KBM-7 (cell line): ENCODE measurements around the gene HOXD4.

Experiments used
- DNase-seq: peaks from one replicate; pipeline ENCODE4 v3.0.0-alpha.2; 2015
- in situ Hi-C: fragments of 300-500 bp; cut with MboI; formaldehyde crosslinking; loops from 2 replicates; pipeline ENCODE4 v1.14.3; 2020; ENCODE audit warnings: low sequenced_read_pairs, low pct_unique_long_range_greater_than_20kb, mixed read lengths

HOXD4 gene

DNA sequence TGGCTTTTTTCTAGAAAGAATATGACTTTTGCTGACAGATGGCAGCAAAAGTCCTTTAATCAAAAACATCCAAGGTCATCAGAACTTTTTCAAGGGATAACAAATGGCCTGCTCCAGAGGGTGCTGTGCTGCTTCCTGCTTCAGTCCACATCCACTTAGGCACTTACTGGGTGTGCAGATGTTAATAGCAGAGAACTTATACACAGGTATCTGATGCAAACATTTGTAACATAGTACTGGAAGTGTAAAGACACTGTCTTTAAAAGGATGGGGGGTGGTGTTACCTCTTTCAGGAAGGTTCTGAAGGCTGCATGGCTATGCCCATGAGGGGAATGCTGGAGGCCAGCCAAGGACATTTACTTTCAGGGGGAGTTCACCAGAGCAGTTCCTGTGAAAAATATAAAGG lies 16.3 kb upstream of the HOXD4 start:
- in situ Hi-C loops: loop anchor here (25.0 kb wide), 2 partner anchors 327 to 1002 kb away; no protein-coding TSS in a partner anchor

DNA sequence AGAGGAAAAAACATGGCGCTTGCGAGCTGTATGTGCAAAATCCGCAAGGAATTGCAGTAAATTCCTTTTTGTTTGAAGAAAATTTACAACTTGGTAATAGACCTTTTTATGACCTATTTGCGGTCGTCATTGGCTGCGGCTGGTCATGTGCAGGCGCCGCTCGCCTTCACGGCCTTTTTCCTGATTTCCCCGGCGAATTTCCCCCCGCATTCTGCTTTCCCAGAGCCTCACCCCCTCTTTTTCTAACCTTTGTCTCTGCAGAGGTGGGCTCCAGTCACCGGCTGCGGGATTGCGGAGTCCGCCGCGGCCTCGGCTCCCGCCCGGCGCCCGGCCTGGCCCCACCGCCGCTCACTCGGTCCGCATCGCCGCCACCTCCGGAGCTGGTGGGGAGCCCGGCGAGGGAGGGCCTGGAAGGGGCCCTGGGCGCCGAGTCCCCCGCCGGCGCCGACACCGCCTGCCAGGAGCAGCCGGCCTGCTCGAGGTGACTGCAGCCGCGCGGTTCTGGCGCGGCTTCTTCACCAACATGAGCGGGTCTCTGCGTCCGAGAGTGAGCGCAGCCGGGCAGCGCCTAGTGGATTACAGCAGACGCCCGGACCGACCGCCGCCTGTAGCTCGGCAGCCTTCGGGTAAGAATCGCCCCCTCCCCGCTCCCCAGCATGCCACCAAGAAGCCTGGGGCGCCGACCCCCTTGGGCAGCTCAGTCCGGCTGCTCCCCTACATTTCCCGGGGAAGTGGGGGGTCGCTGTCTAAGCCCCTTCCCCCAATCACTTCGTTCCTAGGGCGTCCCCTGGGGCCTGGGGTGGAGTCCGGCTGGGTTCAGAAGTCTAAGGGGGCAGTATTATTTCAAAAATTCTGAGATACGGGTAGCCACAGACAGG lies 14.7 kb upstream of the HOXD4 start:
- in situ Hi-C loops: loop anchor here (25.0 kb wide), 2 partner anchors 326 to 1001 kb away; no protein-coding TSS in a partner anchor

More for the DNA sequence above, 16.3 kb upstream of the HOXD4 start:
- no peak for DNase-seq

GRCh38 chr2:176137252-176137580 lies 14.1 kb upstream of the HOXD4 start:
- in situ Hi-C loops: loop anchor here (25.0 kb wide), 2 partner anchors 325 to 1000 kb away; no protein-coding TSS in a partner anchor
- DNase-seq: no peak

More for the DNA sequence above, 14.7 kb upstream of the HOXD4 start:
- DNase-seq: no peak

DNA sequence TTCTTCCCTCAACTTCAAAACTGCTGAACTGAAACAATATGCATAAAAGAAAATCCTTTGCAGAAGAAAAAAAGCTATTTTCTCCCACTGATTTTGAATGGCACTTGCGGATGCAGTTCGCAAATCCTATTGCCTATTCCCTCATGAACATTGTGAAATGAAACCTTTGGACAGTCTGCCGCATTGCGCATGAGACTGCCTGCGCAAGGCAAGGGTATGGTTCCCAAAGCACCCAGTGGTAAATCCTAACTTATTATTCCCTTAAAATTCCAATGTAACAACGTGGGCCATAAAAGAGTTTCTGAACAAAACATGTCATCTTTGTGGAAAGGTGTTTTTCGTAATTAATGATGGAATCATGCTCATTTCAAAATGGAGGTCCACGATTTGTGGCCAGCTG lies 13.4 kb upstream of the HOXD4 start:
- in situ Hi-C loops: loop anchor here (25.0 kb wide), 2 partner anchors 324 to 999 kb away; no protein-coding TSS in a partner anchor
- DNase-seq: no peak

DNA sequence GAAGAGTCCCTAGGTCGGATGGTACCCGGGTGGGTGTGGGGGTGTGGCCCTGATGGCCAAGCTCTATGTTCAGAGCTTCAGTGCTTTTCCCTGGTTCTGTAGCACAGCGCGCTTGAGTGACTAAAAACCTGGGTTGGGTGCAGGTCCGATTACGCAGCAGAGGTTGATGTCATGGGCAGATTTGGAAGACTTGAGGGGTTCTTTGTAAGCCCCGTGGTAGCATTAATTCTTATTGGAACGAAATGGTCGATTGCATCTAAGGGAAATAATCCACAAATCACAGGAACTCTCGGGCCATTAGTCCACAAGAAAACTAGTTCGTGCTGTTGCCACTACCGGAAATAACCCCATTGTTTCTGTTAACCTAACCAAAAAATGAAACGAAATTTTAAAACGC lies 12.8 kb upstream of the HOXD4 start:
- in situ Hi-C loops: loop anchor here (25.0 kb wide), 2 partner anchors 324 to 999 kb away; no protein-coding TSS in a partner anchor
- no peak for DNase-seq

DNA sequence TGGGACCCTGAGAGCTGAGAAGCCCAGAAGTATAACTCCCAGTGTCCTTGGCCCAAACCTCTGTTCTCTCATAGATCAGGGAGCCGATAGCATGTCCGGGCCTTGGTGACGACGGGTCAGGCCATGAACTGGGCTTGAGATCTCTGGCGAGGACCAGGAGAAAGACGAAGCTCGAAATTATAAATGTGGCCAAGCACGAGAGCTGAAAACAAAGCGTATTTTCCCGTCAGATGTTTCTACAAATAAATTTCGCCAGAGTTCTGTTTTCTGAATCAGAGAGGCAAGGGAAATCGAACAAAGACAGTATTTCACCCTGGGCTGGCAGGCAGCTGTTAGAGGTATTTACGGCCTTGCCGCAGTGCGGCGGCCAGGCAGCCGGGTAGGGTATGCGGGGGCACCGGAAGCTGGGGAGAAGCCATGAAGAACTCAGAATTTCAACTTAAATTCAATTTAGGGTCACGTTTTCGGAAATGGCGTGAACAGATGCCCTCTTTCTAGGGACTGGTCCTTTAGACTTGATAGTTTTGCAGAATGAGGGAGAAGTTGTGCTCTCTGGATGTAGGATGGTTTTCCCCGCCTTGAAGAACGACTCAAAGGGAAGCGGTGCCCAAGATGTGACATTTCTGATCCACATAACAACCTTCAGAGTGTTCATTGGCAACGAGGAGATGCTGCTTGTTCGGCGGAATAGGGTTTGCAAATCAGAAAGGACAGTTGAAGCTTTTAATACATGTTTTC lies 12.3 kb upstream of the HOXD4 start:
- in situ Hi-C loops: loop anchor here (25.0 kb wide), 2 partner anchors 323 to 998 kb away; no protein-coding TSS in a partner anchor
- no peak for DNase-seq

- DNase-seq: no peak
- in situ Hi-C loops: loop anchor here (25.0 kb wide), 2 partner anchors 322 to 997 kb away; no protein-coding TSS in a partner anchor
These were observed 11.5 kb upstream of the HOXD4 start for GRCh38 chr2:176139661-176140512.

DNA sequence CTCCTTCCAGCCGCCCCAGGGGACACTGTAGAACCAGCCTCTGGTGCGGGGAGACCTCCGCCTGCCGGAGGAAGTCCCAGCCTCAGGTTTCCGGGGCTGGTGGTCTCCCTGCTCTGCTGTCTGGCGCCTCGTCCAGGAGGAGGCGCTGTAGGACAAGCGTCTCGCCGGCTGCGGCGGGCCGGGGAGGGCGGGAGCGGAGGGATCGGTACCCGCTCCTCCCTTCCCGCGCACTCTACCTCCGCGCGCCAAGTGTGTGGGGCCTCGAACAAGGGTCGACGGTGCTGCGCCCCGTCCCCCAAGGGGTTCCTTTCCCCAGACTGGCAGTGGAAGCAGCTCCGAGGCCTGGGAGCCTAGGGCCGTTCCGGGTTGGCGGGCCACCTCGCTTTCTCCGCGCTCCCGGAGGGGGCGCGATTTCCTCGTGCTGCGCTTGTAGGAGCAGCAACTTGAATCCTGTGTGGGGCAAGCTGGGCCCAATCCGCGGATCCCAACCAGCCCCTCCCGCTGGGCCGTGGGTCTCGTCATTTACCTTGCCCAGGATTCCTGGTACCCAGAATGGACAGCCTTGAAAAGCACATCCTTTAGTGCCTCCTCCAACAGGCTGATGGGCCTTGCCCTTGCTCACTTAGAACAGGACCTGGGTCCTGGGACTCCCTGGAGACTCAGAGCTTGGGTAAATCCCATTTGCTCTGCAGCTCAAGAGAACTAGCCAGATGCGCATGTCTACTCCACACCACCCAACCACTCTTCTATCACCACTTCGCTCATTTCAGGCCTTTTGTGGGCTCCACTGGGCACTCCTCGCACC lies 10.6 kb upstream of the HOXD4 start:
- in situ Hi-C loops: loop anchor here (25.0 kb wide), 2 partner anchors 322 to 997 kb away; no protein-coding TSS in a partner anchor

DNA sequence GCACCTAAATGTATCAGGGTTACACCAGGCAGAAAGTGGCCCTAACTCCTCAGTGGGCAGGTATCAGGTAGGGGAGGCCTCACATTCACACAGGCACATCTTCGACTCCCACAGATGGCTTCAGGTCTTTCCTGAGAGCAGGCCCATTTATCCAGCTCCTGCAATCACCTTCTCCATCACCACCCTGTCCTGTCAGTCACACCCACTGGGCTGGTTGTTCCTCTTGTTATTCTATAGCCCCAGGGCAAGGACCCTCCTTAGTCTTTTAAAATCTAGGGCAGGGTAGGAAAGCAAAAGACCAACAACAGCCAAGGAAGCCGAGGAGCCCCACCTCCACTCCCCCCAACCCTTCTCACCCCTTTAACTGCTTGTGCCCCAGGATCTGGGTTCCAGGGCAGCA lies 9.1 kb upstream of the HOXD4 start:
- DNase-seq: no peak
- in situ Hi-C loops: loop anchor here (25.0 kb wide), 2 partner anchors 320 to 995 kb away; no protein-coding TSS in a partner anchor

More for the DNA sequence above, 10.6 kb upstream of the HOXD4 start:
- peak; percentile 83 for DNase-seq

GRCh38 chr2:176145085-176145969 lies 6.0 kb upstream of the HOXD4 start:
- no peak for DNase-seq
- in situ Hi-C loops: loop anchor here (25.0 kb wide), 2 partner anchors 317 to 992 kb away; no protein-coding TSS in a partner anchor

DNA sequence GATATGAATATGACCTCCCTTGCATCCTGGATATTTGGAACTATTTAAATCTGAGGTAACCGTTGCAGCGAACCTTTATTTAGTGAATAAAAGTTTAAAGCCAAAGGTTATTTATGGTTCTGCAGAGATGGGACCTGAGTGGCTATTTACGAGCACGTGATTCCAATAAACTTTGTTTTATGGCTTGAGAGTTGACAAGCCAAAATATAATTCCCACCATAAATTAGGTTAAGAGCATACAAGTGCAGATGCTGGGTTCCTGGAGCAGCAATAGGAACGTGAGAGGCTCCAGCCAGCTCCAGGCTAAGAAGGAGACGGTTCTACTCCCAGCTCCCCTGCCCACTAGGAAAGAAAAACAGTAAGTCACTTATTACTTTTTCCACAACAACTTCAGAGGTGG lies 5.2 kb upstream of the HOXD4 start:
- DNase-seq: no peak
- in situ Hi-C loops: loop anchor here (25.0 kb wide), 2 partner anchors 316 to 991 kb away; no protein-coding TSS in a partner anchor

DNA sequence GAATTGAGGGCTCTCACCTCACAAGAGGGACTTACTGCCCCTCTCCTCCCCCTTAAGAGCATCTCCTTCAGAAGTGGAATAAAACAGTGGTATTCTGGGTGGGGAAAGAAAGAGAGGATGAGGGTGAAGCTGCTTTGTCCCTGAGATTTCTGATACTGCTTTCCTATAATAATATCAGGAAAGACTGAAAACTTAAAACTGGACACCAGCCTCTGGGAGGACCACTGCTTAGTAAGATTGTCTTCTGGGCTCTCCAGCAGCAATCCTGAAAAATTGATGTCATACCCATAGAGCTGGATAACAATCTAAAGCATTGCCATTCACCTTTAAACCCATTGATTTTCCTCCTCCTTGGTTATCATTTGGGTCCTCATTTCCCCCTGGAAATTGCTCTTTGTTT lies 4.7 kb upstream of the HOXD4 start:
- no peak for DNase-seq
- in situ Hi-C loops: loop anchor here (25.0 kb wide), 2 partner anchors 316 to 991 kb away; no protein-coding TSS in a partner anchor

DNA sequence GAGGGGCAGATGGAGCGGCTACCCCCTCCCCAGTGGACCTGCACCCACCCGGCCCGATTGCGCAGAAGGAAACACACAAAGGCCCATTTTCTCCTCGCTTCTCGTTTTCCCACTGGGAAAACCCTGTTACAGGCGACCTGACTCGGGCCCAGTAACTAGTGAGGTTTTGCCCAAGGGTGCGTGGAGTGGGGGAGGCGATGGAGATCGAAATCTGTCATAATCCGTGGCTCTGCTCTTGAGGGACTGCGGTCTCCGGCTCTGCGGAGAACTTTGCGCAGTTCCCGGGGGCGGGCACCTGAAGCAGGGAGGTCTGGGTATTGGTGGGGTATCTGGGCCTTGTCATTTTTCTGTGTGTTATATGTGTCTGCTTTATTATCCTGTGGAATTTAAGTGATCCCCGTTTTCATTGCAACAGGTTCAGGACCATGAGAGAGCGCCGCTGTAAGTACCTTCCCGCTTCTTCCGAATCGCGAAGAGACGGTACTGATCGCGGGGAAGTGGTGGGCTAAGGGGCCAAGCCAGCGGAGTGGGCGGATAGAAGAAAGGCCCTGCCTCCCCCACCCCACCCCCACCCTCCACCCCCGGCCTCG lies 4.0 kb upstream of the HOXD4 start:
- no peak for DNase-seq
- in situ Hi-C loops: loop anchor here (25.0 kb wide), 2 partner anchors 315 to 990 kb away; no protein-coding TSS in a partner anchor

DNA sequence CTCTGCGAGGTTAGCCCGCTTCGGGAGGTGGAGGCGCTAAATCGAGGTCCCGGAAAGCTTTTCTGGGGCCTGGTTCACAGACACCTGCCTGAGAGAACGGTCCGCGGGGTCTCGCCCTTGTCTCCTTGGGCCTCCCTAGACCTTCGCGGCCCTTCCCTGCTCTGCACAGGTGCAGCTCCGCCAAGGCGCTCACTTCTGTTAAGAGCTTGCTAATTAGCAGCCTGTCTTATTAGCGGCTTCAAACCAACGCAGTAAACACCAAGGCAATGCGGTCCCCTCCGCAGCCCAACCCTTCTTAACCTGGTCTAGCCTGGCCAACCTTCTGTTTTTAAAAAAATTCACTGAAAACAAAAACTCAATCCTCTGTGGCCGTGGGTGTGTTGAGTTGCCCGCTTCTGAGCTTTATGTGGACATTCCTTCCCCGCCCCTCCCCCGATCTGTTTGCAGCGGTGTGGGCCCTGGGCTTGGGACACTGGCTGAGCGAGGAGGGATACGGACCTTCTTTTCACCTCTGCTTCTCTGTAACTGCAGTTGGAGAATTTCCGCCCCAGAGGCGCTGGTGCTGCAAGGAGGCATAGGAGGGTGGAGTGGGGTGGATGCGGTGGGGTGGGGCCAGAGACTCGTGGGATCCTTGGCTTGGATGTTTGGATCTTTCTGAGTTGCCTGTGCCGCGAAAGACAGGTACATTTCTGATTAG lies 3.4 kb upstream of the HOXD4 start:
- in situ Hi-C loops: loop anchor here (25.0 kb wide), 2 partner anchors 314 to 989 kb away; no protein-coding TSS in a partner anchor
- no peak for DNase-seq

GRCh38 chr2:176148751-176149421 lies 2.5 kb upstream of the HOXD4 start:
- in situ Hi-C loops: loop anchor here (25.0 kb wide), 2 partner anchors 313 to 988 kb away; no protein-coding TSS in a partner anchor
- no peak for DNase-seq
